OCI-LY1 (cell line): Measurements from ENCODE around the gene YPEL2.

Experiments
- EZH2 ChIP-seq: fragments of 200-600 bp; sonication (generic), shearing (Covaris generic); IDR thresholded peaks from 2 replicates; pipeline ENCODE4 v1.8.0; 2017; ENCODE audit warnings: borderline replicate concordance, mixed run types, mild to moderate bottlenecking, antibody characterized with exemption, low read length, moderate library complexity, mixed read lengths
- TF ChIP-seq, protein P1 (sequence below): fragments of 200-600 bp; sonication (generic), shearing (Covaris generic); IDR thresholded peaks from 2 replicates; pipeline ENCODE4 v1.5.1; 2017; ENCODE audit warnings: mild to moderate bottlenecking, antibody characterized with exemption, low read length, moderate library complexity, mixed read lengths

DNA sequence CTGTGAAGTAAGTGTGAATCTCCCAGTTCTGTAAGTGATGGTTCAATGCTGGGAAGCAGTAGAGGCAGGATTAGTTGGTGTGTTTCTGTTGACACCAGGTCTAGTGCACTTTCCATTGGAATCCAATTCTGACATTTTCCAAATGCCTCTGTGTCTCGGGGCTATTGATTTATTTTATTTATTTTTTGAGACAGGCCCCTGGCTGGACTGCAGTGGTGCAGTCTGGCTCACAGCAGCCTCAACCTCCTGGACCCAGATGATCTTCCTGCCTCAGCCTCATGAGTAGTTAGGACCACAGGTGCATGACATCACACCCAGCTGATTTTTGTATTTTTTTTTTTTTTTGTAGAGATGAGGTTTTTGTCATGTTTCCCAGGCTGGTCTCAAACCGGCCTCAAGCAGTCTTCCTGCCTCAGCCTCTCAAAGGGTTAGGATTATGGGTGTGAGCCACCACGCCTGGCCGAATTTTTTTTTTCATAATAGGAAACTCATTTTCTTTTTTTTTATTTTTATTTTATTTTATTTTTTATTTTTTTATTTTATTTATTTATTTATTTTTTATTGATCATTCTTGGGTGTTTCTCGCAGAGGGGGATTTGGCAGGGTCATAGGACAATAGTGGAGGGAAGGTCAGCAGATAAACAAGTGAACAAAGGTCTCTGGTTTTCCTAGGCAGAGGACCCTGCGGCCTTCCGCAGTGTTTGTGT lies 61.7 kb downstream of the YPEL2 start:
- TF ChIP-seq, protein P1, sequence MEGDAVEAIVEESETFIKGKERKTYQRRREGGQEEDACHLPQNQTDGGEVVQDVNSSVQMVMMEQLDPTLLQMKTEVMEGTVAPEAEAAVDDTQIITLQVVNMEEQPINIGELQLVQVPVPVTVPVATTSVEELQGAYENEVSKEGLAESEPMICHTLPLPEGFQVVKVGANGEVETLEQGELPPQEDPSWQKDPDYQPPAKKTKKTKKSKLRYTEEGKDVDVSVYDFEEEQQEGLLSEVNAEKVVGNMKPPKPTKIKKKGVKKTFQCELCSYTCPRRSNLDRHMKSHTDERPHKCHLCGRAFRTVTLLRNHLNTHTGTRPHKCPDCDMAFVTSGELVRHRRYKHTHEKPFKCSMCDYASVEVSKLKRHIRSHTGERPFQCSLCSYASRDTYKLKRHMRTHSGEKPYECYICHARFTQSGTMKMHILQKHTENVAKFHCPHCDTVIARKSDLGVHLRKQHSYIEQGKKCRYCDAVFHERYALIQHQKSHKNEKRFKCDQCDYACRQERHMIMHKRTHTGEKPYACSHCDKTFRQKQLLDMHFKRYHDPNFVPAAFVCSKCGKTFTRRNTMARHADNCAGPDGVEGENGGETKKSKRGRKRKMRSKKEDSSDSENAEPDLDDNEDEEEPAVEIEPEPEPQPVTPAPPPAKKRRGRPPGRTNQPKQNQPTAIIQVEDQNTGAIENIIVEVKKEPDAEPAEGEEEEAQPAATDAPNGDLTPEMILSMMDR = no peak
- TF ChIP-seq EZH2 = no peak
